ENCODE data around the gene AIP.
A peak's percentile ranks its signal among the peaks of the same experiment; 100 is the strongest.

AIP gene

DNA sequence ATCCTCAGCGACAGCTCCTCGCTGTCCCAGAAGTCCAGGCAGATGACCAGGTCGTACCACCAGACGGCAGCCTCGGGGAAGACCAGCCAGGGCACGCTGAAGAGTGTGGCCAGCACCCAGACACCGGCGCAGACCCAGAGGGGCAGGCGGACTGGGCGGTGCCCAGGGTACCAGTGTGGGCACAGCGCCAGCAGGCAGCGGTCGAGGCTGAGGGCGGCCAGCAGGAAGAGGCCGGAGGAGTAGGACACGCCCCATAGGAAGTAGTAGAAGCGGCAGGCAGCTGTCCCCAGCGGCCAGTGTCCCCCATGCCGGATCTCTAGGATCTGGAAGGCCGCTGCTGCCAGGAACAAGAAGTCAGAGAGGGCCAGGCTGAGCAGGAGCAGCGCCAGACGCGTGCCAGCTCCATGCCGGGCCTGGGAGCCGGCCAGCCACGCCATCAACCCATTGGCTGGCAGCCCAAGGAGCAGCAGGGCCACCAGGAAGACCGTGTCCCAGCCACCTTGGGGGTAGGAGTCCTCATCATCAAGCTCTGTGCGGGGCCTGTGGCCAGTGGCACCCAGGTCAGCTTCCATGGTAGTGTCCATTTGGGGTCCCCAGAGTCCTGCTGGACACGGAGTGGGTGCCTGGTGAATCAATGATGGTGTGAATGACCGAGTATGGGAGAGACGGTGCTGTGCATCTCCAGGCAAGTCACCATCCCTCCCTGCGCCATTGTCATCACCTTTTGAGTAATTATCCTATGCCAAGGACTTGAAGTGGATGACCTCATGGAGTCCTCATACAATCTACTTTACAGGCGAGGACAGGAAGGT lies 30.5 kb upstream of the AIP start, which contains the start of gene GPR152:
Gene GPR152 (minus strand): TSS at position 589 of the 812 bp plus-strand sequence. CDS start 5 bp downstream, at position 584.
- no peaks in the 10 kb centered on the region for H3K27me3 ChIP-seq (ENCODE audit: control insufficient read depth, insufficient read depth, low read length)
- no peaks in the 10 kb centered on the region for H3K9me3 ChIP-seq (ENCODE audit: control insufficient read depth, insufficient read depth, low read length)
- no peaks in the 10 kb centered on the region for H3K36me3 ChIP-seq (ENCODE audit: control insufficient read depth, insufficient read depth, low read length)
- no peak within 1 kb of the TSS for H3K4me3 ChIP-seq (ENCODE audit: low read depth, low read length)
- no peak within 1 kb of the TSS for H3K9ac ChIP-seq (ENCODE audit: low read depth, low read length)
- no peaks in the 10 kb centered on the region for H3K4me1 ChIP-seq (ENCODE audit: control insufficient read depth, insufficient read depth, low read length)

DNA sequence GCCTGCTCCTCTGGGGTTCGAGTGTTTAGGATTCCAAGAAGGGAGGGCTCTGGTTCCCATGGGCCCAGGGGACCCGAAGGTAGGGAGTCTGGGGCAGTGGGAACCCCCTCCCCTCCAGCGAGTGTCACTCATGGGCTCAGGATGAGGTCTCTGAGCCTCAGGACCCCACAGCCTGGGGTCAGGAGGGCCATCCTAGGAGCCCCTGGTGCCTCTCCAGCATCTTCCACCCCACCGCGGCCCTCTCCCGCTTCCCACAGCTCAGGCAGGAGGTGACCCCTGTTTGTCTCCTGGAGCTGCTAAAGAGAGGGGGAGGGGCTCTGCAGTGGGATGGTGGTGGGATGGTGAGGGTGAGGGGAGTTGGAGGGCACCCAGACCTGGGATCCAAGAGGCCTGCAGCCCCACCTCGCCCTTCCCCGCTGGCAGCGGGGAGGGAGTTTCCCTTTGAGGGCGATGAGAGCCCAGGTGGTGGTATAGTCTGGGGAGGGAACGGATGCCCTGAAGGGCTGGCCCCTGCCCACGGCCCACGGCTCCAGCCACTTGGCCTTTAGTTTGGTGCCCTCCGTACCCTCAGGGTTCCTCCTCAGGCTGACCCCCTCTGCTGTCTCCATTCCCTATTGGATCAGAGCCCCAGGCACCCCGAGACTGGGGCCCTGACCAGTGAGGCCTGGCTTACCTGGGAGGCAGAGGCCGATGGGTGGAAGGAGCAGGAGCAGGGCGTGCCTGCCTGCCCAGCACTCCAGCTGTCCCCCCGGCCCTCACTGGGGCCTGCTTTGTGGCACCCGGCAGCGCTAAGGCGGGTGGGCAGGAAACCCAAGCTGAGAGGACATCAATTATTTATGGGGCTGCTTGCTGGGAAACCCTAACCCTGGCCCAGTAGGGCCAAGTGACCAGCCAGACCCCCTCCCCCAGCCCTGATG lies 28.8 kb upstream of the AIP start:
- no peaks in the 10 kb centered on the region for H3K9me3 ChIP-seq (ENCODE audit: control insufficient read depth, insufficient read depth, low read length)
- no peak overlapping the region for H3K4me3 ChIP-seq (ENCODE audit: low read depth, low read length)
- H3K36me3 ChIP-seq (ENCODE audit: control insufficient read depth, insufficient read depth, low read length) = no peaks in the 10 kb centered on the region
- no peak overlapping the region for H3K9ac ChIP-seq (ENCODE audit: low read depth, low read length)
- no peaks in the 10 kb centered on the region for H3K27me3 ChIP-seq (ENCODE audit: control insufficient read depth, insufficient read depth, low read length)
- no peaks in the 10 kb centered on the region for H3K4me1 ChIP-seq (ENCODE audit: control insufficient read depth, insufficient read depth, low read length)

- H3K36me3 ChIP-seq (ENCODE audit: control insufficient read depth, insufficient read depth, low read length) = no peaks in the 10 kb centered on the region
- no peak within 1 kb of the TSS for H3K9ac ChIP-seq (ENCODE audit: low read depth, low read length)
- H3K4me1 ChIP-seq (ENCODE audit: control insufficient read depth, insufficient read depth, low read length) = no peaks in the 10 kb centered on the region
- H3K4me3 ChIP-seq (ENCODE audit: low read depth, low read length) = no peak within 1 kb of the TSS
- no peaks in the 10 kb centered on the region for H3K27me3 ChIP-seq (ENCODE audit: control insufficient read depth, insufficient read depth, low read length)
- H3K9me3 ChIP-seq (ENCODE audit: control insufficient read depth, insufficient read depth, low read length) = no peaks in the 10 kb centered on the region
Measured at GRCh38 chr11:67455054-67455453, 27.8 kb upstream of the AIP start, which contains the start of gene CABP4. CABP4 (plus strand) TSS chr11:67455354; CDS start chr11:67455424, 70 bp downstream.

GRCh38 chr11:67456068-67456705 lies 26.6 kb upstream of the AIP start:
- Histone ChIP-seq H3K27me3 (ENCODE audit: control insufficient read depth, insufficient read depth, low read length) (no peaks in the 10 kb centered on the region), H3K9me3 (ENCODE audit: control insufficient read depth, insufficient read depth, low read length) (no peaks in the 10 kb centered on the region), H3K4me1 (ENCODE audit: control insufficient read depth, insufficient read depth, low read length) (no peaks in the 10 kb centered on the region), H3K9ac (ENCODE audit: low read depth, low read length) (no peak overlapping the region), H3K4me3 (ENCODE audit: low read depth, low read length) (no peak overlapping the region), H3K36me3 (ENCODE audit: control insufficient read depth, insufficient read depth, low read length) (no peaks in the 10 kb centered on the region)

DNA sequence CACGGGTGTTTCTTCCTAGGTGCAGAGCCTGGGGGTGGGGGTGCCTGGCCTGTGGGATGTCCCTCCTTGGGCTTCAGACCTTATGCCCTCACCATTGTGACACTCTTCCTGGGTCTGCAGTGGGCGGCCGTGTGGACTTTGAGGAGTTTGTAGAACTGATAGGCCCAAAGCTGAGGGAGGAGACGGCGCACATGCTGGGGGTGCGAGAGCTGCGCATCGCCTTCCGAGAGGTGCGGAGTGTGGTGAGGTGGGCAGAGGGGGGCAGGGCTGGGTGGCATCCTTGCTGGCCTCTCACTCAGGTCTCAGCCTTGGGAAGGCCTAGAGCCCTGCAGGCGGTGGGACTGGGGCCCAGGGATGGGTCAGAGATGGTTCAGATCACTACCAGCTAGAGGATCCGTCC lies 25.4 kb upstream of the AIP start:
- Histone ChIP-seq H3K9ac (ENCODE audit: low read depth, low read length) (no peak overlapping the region), H3K9me3 (ENCODE audit: control insufficient read depth, insufficient read depth, low read length) (no peaks in the 10 kb centered on the region), H3K4me1 (ENCODE audit: control insufficient read depth, insufficient read depth, low read length) (no peaks in the 10 kb centered on the region), H3K27me3 (ENCODE audit: control insufficient read depth, insufficient read depth, low read length) (no peaks in the 10 kb centered on the region), H3K36me3 (ENCODE audit: control insufficient read depth, insufficient read depth, low read length) (no peaks in the 10 kb centered on the region), H3K4me3 (ENCODE audit: low read depth, low read length) (no peak overlapping the region)

GRCh38 chr11:67458266-67458665 lies 24.6 kb upstream of the AIP start:
- Histone ChIP-seq H3K9ac (ENCODE audit: low read depth, low read length) (no peak overlapping the region), H3K27me3 (ENCODE audit: control insufficient read depth, insufficient read depth, low read length) (no peaks in the 10 kb centered on the region), H3K4me1 (ENCODE audit: control insufficient read depth, insufficient read depth, low read length) (no peaks in the 10 kb centered on the region), H3K4me3 (ENCODE audit: low read depth, low read length) (no peak overlapping the region), H3K9me3 (ENCODE audit: control insufficient read depth, insufficient read depth, low read length) (no peaks in the 10 kb centered on the region), H3K36me3 (ENCODE audit: control insufficient read depth, insufficient read depth, low read length) (no peaks in the 10 kb centered on the region)

DNA sequence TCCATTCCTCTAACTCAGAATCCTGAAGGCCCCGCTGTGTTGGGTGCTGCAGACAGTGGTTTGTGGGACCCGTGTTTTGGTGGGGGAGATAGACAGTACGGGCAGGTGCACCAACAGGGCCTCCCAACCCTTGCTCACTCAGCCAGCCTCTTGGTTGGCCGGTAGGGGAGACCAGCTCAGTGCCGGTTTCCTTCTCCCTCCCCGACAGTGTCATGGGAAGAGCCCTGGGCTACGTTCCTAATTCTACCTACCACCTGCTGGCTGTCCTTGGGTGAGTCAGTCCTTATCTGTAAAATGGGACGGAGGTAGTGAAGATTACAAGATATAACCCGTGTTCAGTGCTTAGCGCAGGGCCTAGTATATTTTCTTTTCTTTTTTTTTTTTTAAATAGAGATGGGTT lies 19.6 kb upstream of the AIP start:
- Histone ChIP-seq H3K4me3 (ENCODE audit: low read depth, low read length) (no peak overlapping the region), H3K36me3 (ENCODE audit: control insufficient read depth, insufficient read depth, low read length) (no peaks in the 10 kb centered on the region), H3K9me3 (ENCODE audit: control insufficient read depth, insufficient read depth, low read length) (no peaks in the 10 kb centered on the region), H3K4me1 (ENCODE audit: control insufficient read depth, insufficient read depth, low read length) (no peaks in the 10 kb centered on the region), H3K27me3 (ENCODE audit: control insufficient read depth, insufficient read depth, low read length) (no peaks in the 10 kb centered on the region), H3K9ac (ENCODE audit: low read depth, low read length) (no peak overlapping the region)

- Histone ChIP-seq H3K9ac (ENCODE audit: low read depth, low read length) (no peak overlapping the region), H3K27me3 (ENCODE audit: control insufficient read depth, insufficient read depth, low read length) (no peaks in the 10 kb centered on the region), H3K36me3 (ENCODE audit: control insufficient read depth, insufficient read depth, low read length) (no peaks in the 10 kb centered on the region), H3K4me1 (ENCODE audit: control insufficient read depth, insufficient read depth, low read length) (no peaks in the 10 kb centered on the region), H3K9me3 (ENCODE audit: control insufficient read depth, insufficient read depth, low read length) (no peaks in the 10 kb centered on the region), H3K4me3 (ENCODE audit: low read depth, low read length) (peak overlapping the region; percentile 43)
Measured at GRCh38 chr11:67463680-67464410, 19.0 kb upstream of the AIP start.

GRCh38 chr11:67464411-67465188 lies 18.2 kb upstream of the AIP start:
- Histone ChIP-seq H3K9ac (ENCODE audit: low read depth, low read length) (peak overlapping the region; percentile 70), H3K4me3 (ENCODE audit: low read depth, low read length) (peak overlapping the region; percentile 85), H3K36me3 (ENCODE audit: control insufficient read depth, insufficient read depth, low read length) (no peaks in the 10 kb centered on the region), H3K4me1 (ENCODE audit: control insufficient read depth, insufficient read depth, low read length) (no peaks in the 10 kb centered on the region), H3K27me3 (ENCODE audit: control insufficient read depth, insufficient read depth, low read length) (no peaks in the 10 kb centered on the region), H3K9me3 (ENCODE audit: control insufficient read depth, insufficient read depth, low read length) (no peaks in the 10 kb centered on the region)

DNA sequence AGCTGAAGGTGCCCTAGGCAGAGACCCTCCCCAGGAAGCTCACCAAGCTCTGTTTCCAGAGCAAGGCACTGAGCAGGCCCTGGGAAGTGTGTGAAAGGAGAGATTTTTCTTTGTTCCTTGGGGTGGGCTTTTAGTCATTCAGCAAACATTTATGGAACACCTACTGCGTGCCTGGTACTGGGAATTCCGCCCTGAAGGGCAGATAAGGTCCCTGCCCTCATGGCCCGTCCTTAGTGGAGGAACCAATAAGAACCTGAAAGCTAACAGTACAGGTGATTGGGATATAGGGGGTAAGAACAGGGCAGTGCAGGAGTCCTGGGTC lies 17.7 kb upstream of the AIP start:
- Histone ChIP-seq H3K36me3 (ENCODE audit: control insufficient read depth, insufficient read depth, low read length) (no peaks in the 10 kb centered on the region), H3K4me3 (ENCODE audit: low read depth, low read length) (peak overlapping the region; percentile 85), H3K27me3 (ENCODE audit: control insufficient read depth, insufficient read depth, low read length) (no peaks in the 10 kb centered on the region), H3K9ac (ENCODE audit: low read depth, low read length) (peak overlapping the region; percentile 70), H3K9me3 (ENCODE audit: control insufficient read depth, insufficient read depth, low read length) (no peaks in the 10 kb centered on the region), H3K4me1 (ENCODE audit: control insufficient read depth, insufficient read depth, low read length) (no peaks in the 10 kb centered on the region)

Data from iPS-15b (cell line).